Astrocyte (in vitro differentiated cells and primary cell): ENCODE data around the gene SLC18A2.

Experiments
- EZH2 ChIP-seq: IDR thresholded peaks from 2 replicates; pipeline ENCODE4 v1.6.1; 2012; ENCODE audit warnings: mild to moderate bottlenecking, low read length, inconsistent platforms; ENCODE audit not compliant: insufficient read depth
- TF ChIP-seq, protein P1 (sequence below): IDR thresholded peaks from 2 replicates; pipeline ENCODE4 v1.5.1; 2011; ENCODE audit warnings: low read depth, mild to moderate bottlenecking, inconsistent platforms, low read length, moderate library complexity; ENCODE audit not compliant: insufficient read depth

DNA sequence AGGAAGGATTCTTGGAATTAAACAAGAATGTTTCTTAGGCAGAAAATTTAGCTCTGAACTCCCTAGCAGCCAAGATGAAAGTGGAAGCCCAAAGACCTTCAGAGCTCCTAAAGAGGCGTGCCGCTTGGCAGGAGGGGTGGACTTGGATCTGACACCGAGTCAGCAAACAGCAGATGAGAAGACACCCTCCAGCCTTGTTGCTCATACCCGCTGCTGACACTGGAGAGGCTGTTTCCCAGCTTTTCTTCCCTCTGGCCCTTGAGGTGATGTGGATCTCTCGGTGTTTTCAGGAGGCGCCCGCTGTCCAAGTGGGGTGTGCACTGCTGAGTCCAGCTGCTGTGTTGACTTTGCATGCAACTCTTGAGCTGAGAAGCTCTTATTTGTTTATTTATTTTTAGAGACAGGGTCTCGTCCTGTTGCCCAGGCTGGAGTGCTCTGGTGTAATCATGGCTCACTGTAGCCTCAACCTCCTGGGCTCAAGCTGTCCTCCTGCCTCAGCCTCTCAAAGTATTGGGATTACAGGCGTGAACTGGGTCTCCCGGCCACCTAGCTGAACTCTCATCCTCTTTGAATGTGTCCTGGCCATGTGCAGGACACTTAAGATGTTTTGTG, 21.5 kb downstream of the SLC18A2 start:
- TF ChIP-seq, protein P1, sequence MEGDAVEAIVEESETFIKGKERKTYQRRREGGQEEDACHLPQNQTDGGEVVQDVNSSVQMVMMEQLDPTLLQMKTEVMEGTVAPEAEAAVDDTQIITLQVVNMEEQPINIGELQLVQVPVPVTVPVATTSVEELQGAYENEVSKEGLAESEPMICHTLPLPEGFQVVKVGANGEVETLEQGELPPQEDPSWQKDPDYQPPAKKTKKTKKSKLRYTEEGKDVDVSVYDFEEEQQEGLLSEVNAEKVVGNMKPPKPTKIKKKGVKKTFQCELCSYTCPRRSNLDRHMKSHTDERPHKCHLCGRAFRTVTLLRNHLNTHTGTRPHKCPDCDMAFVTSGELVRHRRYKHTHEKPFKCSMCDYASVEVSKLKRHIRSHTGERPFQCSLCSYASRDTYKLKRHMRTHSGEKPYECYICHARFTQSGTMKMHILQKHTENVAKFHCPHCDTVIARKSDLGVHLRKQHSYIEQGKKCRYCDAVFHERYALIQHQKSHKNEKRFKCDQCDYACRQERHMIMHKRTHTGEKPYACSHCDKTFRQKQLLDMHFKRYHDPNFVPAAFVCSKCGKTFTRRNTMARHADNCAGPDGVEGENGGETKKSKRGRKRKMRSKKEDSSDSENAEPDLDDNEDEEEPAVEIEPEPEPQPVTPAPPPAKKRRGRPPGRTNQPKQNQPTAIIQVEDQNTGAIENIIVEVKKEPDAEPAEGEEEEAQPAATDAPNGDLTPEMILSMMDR = no peak
- TF ChIP-seq EZH2 = no peak
